Renal cortex interstitium (tissue), 11 donors: ENCODE measurements around the gene SLIT2. TPM values are rescaled to one million over a fixed set of nuclear protein-coding genes. Genes with fewer than 3 reads are reported as not detected.

Source experiments
- DNase-seq, 11 donors: peaks; one replicate each; pipeline ENCODE4 v3.0.0-alpha.2; 2013; ENCODE audit warnings: low read depth in 9 of 11, low spot score in 4 of 11; ENCODE audit errors: extremely low read depth in 1 of 11
- polyA plus RNA-seq, 3 donors: library from polyadenylated mRNA; unstranded; fragments of 120-200 nt; gene quantifications; one replicate each; pipeline ENCODE4 v1.2.1, GENCODE V29; 2013; ENCODE audit not compliant: insufficient read length in 3 of 3

The SLIT2 gene
- polyA plus RNA-seq, 3 donors = 52.1 to 57.4 (median 53.5) TPM

DNA sequence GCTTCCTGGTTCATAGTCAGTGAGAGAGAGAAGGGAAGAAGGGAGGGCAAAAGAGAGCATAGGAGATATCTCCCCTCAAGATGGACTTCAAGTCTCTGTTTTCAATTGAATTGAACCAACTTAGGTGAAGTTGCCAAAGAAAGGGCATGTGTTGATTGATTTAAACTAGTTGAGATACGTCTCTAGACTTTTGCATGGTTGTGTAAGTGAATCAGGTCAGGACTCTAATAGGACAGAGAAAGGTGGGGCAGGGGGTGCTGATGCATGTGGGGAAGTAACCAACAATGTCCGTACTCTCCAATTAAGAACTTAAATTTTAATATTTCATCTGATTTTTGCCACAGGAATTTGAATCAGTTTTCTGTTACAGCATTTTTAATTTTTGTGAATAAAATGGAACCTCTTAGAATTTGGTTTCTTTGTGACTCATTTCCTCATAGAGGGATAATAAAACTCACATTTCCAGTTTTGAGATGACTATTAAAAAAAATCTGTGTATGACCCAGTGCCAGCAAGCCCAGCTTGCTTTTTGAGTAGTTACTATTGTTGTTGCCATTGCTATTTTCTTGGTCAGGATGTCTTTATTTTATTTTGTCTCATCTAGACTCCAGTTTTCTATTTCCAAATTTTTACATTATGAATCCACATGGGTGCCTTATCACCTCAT, 37.3 kb downstream of the SLIT2 start:
- no peak for DNase-seq

DNA sequence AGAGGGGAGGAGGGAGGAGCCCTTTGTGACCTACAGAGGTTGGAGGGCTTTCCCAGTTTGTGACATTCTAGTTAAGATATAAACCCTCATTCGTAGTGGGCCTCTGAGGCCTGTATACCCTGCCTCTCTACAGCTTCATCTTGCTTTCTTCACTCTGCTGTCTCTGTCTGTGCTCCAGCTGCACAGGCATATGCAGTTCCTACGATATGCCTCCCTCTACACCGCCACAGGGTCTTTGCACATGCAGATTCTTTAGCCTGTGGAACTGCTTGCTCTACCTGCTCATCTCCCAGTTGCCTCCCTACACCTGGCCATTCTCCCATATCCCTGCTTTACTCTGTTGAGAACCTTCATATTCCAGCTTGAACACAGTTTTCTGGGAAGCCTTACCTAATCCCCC, 38.1 kb downstream of the SLIT2 start:
- no peak for DNase-seq

DNA sequence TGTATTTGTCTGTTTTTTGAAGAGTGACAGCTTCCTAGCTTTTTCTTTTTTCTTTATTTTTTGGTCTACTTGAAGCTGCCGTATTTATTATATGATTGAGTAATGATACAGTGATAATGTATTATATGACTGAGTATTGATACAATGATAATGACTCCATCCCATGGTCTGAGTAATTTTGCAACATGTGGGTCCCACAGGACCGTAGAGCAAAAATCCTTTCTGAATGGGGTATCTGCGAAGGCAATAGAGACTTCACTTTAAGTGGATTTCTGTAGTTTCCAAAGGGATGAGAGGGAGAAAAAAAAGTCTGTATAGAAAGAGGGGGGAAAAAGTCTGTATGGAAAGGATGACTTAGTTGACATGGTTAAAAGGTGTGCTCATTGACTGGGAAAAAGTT, 41.0 kb downstream of the SLIT2 start:
- DNase-seq = no peak

DNA sequence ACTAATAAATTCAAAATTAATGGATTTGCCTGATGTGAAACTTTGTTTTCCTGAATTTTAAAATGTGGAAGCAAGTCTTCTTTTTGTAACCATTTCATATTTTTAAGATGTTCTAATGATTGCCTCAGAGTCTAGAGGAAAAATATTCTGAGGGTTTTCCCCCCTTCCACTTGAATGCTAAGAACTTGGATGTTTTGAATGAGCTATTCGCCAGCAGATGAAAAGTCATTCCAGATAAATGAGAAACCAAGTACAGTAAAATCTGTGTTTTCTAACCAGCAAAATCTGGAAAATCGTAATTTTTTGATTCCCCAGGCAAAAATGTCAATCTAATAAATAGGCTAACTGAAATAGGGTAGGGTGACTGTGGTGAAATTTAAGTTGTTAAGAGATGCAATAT, 45.6 kb downstream of the SLIT2 start:
- DNase-seq = no peak

DNA sequence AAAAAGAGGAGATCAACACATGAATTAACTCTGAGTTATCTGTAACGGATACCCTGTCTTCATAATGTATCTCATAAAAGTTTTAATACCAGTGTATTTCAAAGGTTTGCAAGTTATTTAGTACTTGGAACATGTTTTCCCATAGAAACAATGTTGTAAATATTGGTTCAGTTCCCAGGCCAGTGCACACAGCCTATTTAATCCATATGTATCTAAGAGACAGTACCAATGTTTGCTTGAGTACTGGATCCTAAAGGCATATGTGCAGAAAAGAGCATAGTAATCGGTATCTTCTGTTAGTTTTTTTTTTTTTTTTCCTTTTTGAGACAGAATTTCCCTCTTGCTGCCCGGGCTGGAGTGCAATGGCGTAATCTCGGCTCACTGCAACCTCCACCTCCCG, 46.1 kb downstream of the SLIT2 start:
- no peak for DNase-seq

DNA sequence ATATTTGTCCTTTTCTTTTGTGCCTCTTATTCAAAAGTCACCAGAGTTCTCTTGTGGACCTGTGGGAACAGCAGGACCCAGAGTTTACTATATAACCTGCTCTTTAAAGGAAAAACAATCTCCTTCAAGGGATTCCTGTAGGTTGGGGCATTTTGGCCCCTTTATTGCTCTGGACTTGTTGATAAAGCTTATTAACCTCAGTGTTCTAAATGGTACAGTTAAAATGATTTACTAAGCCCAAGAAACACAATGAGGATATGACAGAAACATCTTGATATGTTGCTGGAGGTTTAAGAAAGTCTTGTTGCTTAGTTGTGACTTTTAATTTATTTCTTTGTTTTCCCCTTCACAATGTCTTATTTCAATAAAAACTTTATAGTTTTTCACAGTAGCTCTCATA, 46.8 kb downstream of the SLIT2 start:
- DNase-seq = no peak

DNA sequence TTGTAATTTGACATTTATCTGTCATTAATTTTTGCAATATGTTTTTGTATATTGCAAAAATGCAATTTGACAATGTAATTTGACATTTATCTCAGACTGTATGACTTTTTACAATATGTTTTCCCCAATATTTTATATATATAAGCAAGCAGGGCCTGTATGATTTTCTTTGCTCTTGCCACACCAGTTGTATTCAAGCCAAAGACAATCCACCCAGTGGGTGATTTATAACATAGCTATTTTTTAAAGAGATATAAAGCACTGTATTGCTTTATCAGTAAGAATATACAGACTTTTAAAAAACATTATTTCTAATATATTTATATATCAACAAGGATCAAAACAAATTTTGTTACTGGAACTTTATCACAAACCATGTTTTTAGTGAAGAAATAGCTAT, 47.3 kb downstream of the SLIT2 start:
- DNase-seq = no peak

DNA sequence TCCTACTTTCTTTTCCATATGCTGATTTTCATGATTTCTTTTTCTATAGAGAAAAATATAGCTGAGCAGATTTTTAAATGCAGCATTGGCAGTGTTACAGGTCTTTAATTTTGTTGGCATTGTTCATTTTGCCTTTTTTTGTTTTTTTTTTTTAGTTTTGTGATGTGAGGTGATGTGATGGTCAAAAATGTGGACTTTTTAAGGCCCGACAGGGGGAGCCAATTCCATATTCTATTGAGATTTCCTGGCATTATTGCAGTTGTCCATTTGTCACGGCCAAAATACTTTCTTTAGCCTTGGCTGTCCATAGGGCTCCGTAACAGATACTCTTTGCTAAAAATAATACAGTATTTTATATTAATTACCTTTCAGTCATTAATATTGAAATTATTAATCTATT, 47.8 kb downstream of the SLIT2 start:
- DNase-seq = no peak

DNA sequence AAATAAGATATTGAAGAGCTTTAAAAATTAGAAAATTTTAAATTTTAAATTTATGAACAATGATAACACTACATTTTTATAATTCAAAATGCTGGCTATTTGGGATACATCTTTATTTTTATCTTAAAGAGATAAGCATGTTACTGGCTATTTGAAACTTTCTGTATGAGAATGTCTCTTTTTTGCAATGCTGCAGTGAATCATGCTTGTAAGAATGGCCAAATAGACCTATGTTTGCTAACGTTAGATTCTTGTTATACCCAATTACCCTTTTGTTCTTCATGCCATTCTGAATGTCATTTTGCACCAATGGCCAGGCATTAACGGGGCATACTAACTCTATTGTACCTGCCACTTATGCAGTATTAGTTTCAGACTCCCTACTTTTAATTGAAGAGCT, 49.5 kb downstream of the SLIT2 start:
- DNase-seq = no peak
